VCaP (cell line): ENCODE results near the gene PHACTR2.

Experiments used
- H3K27ac ChIP-seq: fragments of 450-650 bp; 2 replicates; pipeline ENCODE4 v1.5.1; 2017
- TF ChIP-seq, protein P1 (sequence below): fragments of 450-650 bp; conservative IDR thresholded peaks from 2 replicates; pipeline ENCODE4 v1.5.1; 2017; ENCODE audit warnings: mild to moderate bottlenecking, moderate library complexity

PHACTR2 gene

GRCh38 chr6:143677577-143677890 lies 231 bp upstream of the PHACTR2 start:
- TF ChIP-seq, protein P1, sequence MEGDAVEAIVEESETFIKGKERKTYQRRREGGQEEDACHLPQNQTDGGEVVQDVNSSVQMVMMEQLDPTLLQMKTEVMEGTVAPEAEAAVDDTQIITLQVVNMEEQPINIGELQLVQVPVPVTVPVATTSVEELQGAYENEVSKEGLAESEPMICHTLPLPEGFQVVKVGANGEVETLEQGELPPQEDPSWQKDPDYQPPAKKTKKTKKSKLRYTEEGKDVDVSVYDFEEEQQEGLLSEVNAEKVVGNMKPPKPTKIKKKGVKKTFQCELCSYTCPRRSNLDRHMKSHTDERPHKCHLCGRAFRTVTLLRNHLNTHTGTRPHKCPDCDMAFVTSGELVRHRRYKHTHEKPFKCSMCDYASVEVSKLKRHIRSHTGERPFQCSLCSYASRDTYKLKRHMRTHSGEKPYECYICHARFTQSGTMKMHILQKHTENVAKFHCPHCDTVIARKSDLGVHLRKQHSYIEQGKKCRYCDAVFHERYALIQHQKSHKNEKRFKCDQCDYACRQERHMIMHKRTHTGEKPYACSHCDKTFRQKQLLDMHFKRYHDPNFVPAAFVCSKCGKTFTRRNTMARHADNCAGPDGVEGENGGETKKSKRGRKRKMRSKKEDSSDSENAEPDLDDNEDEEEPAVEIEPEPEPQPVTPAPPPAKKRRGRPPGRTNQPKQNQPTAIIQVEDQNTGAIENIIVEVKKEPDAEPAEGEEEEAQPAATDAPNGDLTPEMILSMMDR, result no peak

GRCh38 chr6:143679041-143679440 lies 1.3 kb downstream of the PHACTR2 start:
- H3K27ac ChIP-seq, result peak overlapping the region; percentile 82
- TF ChIP-seq, protein P1, result no peak

More at GRCh38 chr6:143677577-143677890, 231 bp upstream of the PHACTR2 start:
- peak overlapping the region; percentile 82 for H3K27ac ChIP-seq

DNA sequence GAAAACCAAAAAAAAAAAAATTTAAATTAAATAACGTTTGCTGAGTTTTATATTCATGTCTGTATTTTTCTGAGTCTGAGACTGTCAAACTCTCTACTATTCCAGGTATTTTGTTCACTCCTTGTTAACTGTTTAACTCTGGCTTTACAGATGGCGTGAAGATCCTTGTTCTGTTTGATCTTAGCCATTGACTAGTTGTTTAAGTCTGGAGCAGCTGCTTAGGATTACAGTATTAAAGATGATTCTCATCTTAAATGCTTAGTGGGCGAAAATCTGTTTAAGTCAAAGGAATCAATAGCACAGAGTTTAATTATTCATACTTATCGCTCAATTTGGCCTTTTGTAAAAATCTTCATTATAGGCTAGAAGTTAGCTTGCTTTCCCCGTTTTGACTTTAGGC lies 2.4 kb downstream of the PHACTR2 start:
- TF ChIP-seq, protein P1, result no peak
- no peak overlapping the region for H3K27ac ChIP-seq

DNA sequence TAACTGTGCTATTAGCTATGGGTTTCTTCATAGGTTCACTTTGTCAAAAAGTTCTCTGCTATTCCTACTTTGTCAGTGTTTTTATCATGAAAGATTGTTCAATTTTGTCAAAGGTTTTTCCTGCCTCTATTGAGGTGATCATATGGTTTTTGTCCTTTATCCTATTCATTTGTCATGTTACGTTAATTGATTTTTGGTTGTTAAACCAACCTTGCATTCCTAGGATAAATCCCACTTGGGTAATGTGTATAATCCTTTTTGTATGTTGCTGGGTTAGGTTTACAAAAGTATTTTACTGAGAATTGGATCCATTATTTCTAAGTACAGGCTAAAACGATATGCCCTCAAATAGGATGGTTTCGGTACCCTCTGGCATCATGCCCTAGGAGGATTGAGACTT lies 5.0 kb downstream of the PHACTR2 start:
- TF ChIP-seq, protein P1, result no peak
- no peak overlapping the region for H3K27ac ChIP-seq

DNA sequence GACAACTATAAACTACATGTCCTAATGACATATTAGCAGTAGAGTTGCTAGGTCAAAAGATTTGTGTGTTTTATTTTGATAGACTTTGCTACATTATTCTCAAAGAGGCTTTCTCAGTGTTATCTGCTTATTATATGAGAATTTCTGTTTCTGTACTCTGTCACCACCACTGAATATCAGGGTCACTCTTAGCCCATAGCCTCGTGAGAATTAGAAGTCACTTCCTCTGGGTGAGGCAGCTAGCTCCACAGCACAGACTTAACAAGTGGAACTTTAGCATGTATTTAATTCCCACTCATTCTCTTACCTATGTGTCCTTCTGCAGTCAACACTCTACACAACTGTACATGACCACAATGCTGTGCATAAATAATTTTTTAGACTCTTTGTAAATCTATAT lies 6.7 kb downstream of the PHACTR2 start:
- no peak overlapping the region for H3K27ac ChIP-seq
- TF ChIP-seq, protein P1, result no peak

- TF ChIP-seq, protein P1, result no peak
- no peak overlapping the region for H3K27ac ChIP-seq
These were observed 7.9 kb downstream of the PHACTR2 start for GRCh38 chr6:143685653-143686052.

DNA sequence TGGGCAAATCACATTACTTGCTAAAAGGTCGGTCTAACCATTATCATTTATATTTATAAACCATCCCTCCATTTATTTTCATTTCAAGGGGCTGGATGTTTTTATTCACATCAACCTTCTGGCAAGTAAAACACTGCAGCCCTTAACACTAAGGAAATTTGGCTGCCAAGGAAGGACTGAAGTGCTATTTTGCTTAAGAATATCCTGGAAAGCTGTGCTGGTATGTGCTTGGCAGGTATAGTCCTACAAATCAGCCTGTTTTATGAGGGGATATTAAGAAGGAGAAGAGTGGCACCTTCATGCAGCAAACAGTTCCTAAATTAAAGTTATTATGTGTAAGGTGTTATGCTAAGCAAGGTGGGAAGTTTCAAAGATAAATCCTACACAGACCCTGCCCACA lies 9.8 kb downstream of the PHACTR2 start:
- TF ChIP-seq, protein P1, result no peak
- H3K27ac ChIP-seq, result no peak overlapping the region

DNA sequence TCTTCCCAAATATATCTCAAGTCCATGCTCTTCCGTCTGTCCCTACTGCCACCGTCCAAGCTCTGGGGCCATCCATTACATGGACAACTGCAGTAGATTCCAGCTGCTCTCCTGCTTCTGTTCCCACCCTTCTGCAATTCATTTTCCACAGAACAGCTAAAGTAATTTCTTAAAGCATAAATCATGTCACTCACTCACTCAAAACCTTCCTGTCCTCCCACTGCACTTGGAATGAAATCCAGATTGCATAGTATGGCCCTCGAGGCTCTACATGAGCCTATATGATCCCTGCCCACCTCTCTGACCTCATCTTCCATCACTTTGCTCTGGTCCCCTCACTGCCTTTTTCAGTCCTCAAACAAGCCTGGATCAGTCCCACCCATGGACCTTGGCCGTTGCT lies 10.9 kb downstream of the PHACTR2 start:
- TF ChIP-seq, protein P1, result no peak
- no peak overlapping the region for H3K27ac ChIP-seq
